Fibroblast of skin of back (primary cell): Measurements from ENCODE around the gene DND1.
"Not testable (repeated sequence)": the region's sequence is repeated elsewhere in the genome, so short reads cannot be mapped to it uniquely, and the experiment has no call there.

Experiments used
- DNase-seq: peaks from one replicate; pipeline ENCODE4 v3.0.0-alpha.2; 2013

The DND1 gene

GRCh38 chr5:140630292-140631035, 42.9 kb downstream of the DND1 start:
- DNase-seq, result peak; percentile 46

GRCh38 chr5:140628711-140629110, 44.7 kb downstream of the DND1 start:
- DNase-seq, result no peak

- no peak for DNase-seq
Measured at GRCh38 chr5:140627972-140628371, 45.4 kb downstream of the DND1 start.

GRCh38 chr5:140624886-140625285, 48.5 kb downstream of the DND1 start:
- DNase-seq, result not testable (repeated sequence)

GRCh38 chr5:140623061-140623460, 50.3 kb downstream of the DND1 start:
- not testable (repeated sequence) for DNase-seq

GRCh38 chr5:140622301-140622700, 51.1 kb downstream of the DND1 start:
- no peak for DNase-seq
